ENCODE data around the gene POLE2. TPM values are rescaled to one million over a fixed set of nuclear protein-coding genes. Genes with fewer than 3 reads are reported as not detected.

The POLE2 gene
- total RNA-seq, 1 experiment from 2014 or later: 11.5 TPM

- intact Hi-C loops (cut with micrococcal nuclease; ENCODE audit: unreplicated experiment): loop anchor here (1.0 kb wide), 1 partner anchor 79 kb away; no protein-coding TSS in a partner anchor
- H3K4me3 ChIP-seq: no peak overlapping the region
- no peak for DNase-seq
- H3K79me2 ChIP-seq (ENCODE audit: low read depth): 0 out of 2 replicates have a peak, but pooled peaks cover 8% of the 10 kb centered on the region
- TF ChIP-seq CTCF (conservative IDR thresholded peaks at IDR 0.05): no peak
- no peak overlapping the region for H3K27ac ChIP-seq
- H4K20me1 ChIP-seq (ENCODE audit: insufficient read depth): no peaks in the 10 kb centered on the region
- H3K36me3 ChIP-seq (ENCODE audit: low read depth): no peaks in the 10 kb centered on the region
- no TSS peak for BruUV-seq (replicated peaks)
- peak overlapping the region; percentile 83; the same call in 1 of the 2 replicates for H3K4me2 ChIP-seq
- no peaks in the 10 kb centered on the region for H3K9me3 ChIP-seq (ENCODE audit: insufficient read depth, low read depth)
- H2AFZ ChIP-seq: peak overlapping the region; percentile 85; the same call in 1 of the 2 replicates
- ChIA-PET CTCF (interaction anchor here (1.0 kb wide), 1 partner anchor 55 kb away, joined by 6 read pairs; no protein-coding TSS in a partner anchor), POLR2A (ENCODE audit: unreplicated experiment) (no interaction called here)
- H3K27me3 ChIP-seq (ENCODE audit: insufficient read depth, low read depth): no peaks in the 10 kb centered on the region
- H3K9me2 ChIP-seq (ENCODE audit: insufficient read depth): no peaks in the 10 kb centered on the region
- H3F3A ChIP-seq (ENCODE audit: insufficient read depth, low read depth): peaks cover 18% of the 10 kb centered on the region; the same call in 1 of the 2 replicates
- H3K4me1 ChIP-seq (replicated peaks; ENCODE audit: insufficient read depth): no peaks in the 10 kb centered on the region
These were observed 652 bp upstream of the POLE2 start for GRCh38 chr14:49688701-49689030.

- peaks cover 8% of the 10 kb centered on the region; the same call in 1 of the 2 replicates for H3F3A ChIP-seq (ENCODE audit: insufficient read depth, low read depth)
- no peak overlapping the region for H3K27ac ChIP-seq
- H2AFZ ChIP-seq: no peak overlapping the region
- peak overlapping the region; percentile 83; the same call in 1 of the 2 replicates for H3K4me2 ChIP-seq
- H4K20me1 ChIP-seq (ENCODE audit: insufficient read depth): no peaks in the 10 kb centered on the region
- H3K9me2 ChIP-seq (ENCODE audit: insufficient read depth): no peaks in the 10 kb centered on the region
- no TSS peak for BruUV-seq (replicated peaks)
- H3K36me3 ChIP-seq (ENCODE audit: low read depth): no peaks in the 10 kb centered on the region
- 0 out of 2 replicates have a peak, but pooled peaks cover 8% of the 10 kb centered on the region for H3K79me2 ChIP-seq (ENCODE audit: low read depth)
- no peaks in the 10 kb centered on the region for H3K27me3 ChIP-seq (ENCODE audit: insufficient read depth, low read depth)
- ChIA-PET CTCF (no interaction called here), POLR2A (ENCODE audit: unreplicated experiment) (no interaction called here)
- no peaks in the 10 kb centered on the region for H3K9me3 ChIP-seq (ENCODE audit: insufficient read depth, low read depth)
- H3K4me3 ChIP-seq: peak overlapping the region; percentile 76; the same call in 1 of the 2 replicates
- DNase-seq: no peak
- TF ChIP-seq CTCF (conservative IDR thresholded peaks at IDR 0.05) (no peak), EZH2 (IDR thresholded peaks at IDR 0.05; ENCODE audit: low read depth) (no peak)
- H3K4me1 ChIP-seq (replicated peaks; ENCODE audit: insufficient read depth): no peaks in the 10 kb centered on the region
- intact Hi-C loops (cut with micrococcal nuclease; ENCODE audit: unreplicated experiment): no loop called here
These were observed 1.6 kb downstream of the POLE2 start for GRCh38 chr14:49686425-49686824.

GRCh38 chr14:49679271-49679670 is 8.7 kb downstream of the POLE2 start:
- no peak for TF ChIP-seq EZH2 (IDR thresholded peaks at IDR 0.05; ENCODE audit: low read depth)
- TF ChIP-seq CTCF (conservative IDR thresholded peaks at IDR 0.05): no peak
- ChIA-PET CTCF (no interaction called here), POLR2A (ENCODE audit: unreplicated experiment) (no interaction called here)
- peak overlapping the region; percentile 16; the same call in 1 of the 2 replicates for H3K27ac ChIP-seq
- DNase-seq: peak in 1 of 2 experiments; percentile 59
- no peaks in the 10 kb centered on the region for H3K9me3 ChIP-seq (ENCODE audit: insufficient read depth, low read depth)
- no peak overlapping the region for H3K4me3 ChIP-seq
- peaks cover 8% of the 10 kb centered on the region for H3K4me1 ChIP-seq (replicated peaks; ENCODE audit: insufficient read depth)
- H3K79me2 ChIP-seq (ENCODE audit: low read depth): no peaks in the 10 kb centered on the region
- intact Hi-C loops (cut with micrococcal nuclease; ENCODE audit: unreplicated experiment): no loop called here
- peaks cover 6% of the 10 kb centered on the region; the same call in 1 of the 2 replicates for H3F3A ChIP-seq (ENCODE audit: insufficient read depth, low read depth)
- H3K4me2 ChIP-seq: 0 out of 2 replicates have a peak overlapping the region, but pooled peaks have one; percentile 8
- no peaks in the 10 kb centered on the region for H3K9me2 ChIP-seq (ENCODE audit: insufficient read depth)
- no TSS peak for BruUV-seq (replicated peaks)
- H2AFZ ChIP-seq: no peak overlapping the region
- H3K27me3 ChIP-seq (ENCODE audit: insufficient read depth, low read depth): no peaks in the 10 kb centered on the region
- no peaks in the 10 kb centered on the region for H4K20me1 ChIP-seq (ENCODE audit: insufficient read depth)
- H3K36me3 ChIP-seq (ENCODE audit: low read depth): no peaks in the 10 kb centered on the region
